ENCODE results near the gene SERPINA4. TPM values are rescaled to one million over a fixed set of nuclear protein-coding genes. Genes with fewer than 3 reads are reported as not detected.

SERPINA4 gene
- total and polyA plus RNA-seq, 2 of the 8 experiments (the other 6 are each of a cell fraction or from before 2014, with no cell fraction given), result not detected

DNA sequence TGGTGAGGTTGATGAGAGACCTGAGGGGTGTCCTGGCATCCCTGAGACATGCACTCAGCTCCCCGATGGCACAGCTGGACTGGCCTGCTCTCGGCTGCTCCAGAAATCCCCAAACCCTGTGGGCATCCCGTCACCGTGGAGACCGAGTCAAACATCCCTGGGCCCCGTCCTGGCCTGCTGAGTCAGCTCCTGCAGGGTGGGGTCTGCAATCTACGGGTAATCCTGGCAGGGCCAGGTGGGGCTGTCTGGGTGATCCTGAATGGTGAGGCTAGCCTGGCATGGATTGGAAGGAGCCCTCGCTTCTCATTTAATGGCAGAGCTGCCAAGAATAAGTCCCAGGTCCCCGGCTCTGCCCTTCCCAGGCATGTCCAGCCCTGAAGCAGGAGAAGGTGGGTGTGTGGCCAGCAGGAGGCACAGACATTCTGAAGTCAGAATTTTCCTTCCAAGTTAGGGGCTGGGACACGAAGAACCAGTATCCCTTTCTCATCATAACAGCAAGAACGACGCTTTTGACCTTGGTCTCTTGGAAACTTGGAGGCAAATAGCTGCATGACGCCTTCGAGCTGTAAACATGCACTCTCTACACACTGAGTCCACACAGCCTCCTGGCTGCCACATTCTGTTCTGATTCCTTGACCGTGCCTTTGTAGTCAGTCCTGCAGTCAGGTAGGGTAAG is 17.7 kb upstream of the SERPINA4 start:
- WGBS, 2 experiments (ENCODE audit: extremely low coverage in 1 of 2, insufficient coverage in 1 of 2, insufficient read length in 1 of 2, insufficient replicate concordance in 2 of 2, low coverage in 1 of 2, low lambda C conversion rate in 2 of 2, missing lambda C conversion rate in 1 of 2), result 91% methylated on average over 14 of the region's 15 CpGs; no CpG with 5 or more reads in 1 of the 2 experiments
- no peaks in the 10 kb centered on the region for H4K20me1 ChIP-seq (replicated peaks in 1 of 2; ENCODE audit: control insufficient read depth in 1 of 2, insufficient read depth in 2 of 2, low read length in 2 of 2)
- H4K8ac ChIP-seq (ENCODE audit: extremely low read depth, insufficient read depth, low read length), result no peak overlapping the region
- no peaks in the 10 kb centered on the region for H3K79me1 ChIP-seq (ENCODE audit: low read depth, low read length)
- H3K9me3 ChIP-seq (ENCODE audit: insufficient read depth in 2 of 2, low read depth in 1 of 2, low read length in 1 of 2), result no peaks in the 10 kb centered on the region
- DNase-seq (ENCODE audit: low read depth in 1 of 2, low spot score in 2 of 2) (no peak), FAIRE-seq (no peak)
- no peak overlapping the region for H3K56ac ChIP-seq (replicated peaks; ENCODE audit: insufficient read length, low read depth, low read length)
- H4K5ac ChIP-seq (ENCODE audit: insufficient read length, low read depth, low read length), result no peak overlapping the region
- H3K4me3 ChIP-seq (ENCODE audit: extremely low read depth in 1 of 4, insufficient read depth in 2 of 4, low read depth in 3 of 4, low read length in 4 of 4), result no peak overlapping the region
- no peaks in the 10 kb centered on the region for H3K79me2 ChIP-seq (ENCODE audit: control insufficient read depth in 1 of 2, insufficient read depth in 2 of 2, low read length in 2 of 2)
- H2AK5ac ChIP-seq (ENCODE audit: low read depth, low read length), result no peak overlapping the region
- no peak overlapping the region for H3K9ac ChIP-seq (replicated peaks in 1 of 4; ENCODE audit: extremely low read depth in 1 of 4, low read depth in 3 of 4, low read length in 3 of 4)
- no peak overlapping the region for H3K23ac ChIP-seq (ENCODE audit: insufficient read length)
- no peak overlapping the region for H2BK120ac ChIP-seq (replicated peaks; ENCODE audit: low read depth, low read length)
- H3K23me2 ChIP-seq (ENCODE audit: low read depth, low read length), result no peaks in the 10 kb centered on the region
- no peak overlapping the region for H2BK15ac ChIP-seq (ENCODE audit: low read length)
- no peaks in the 10 kb centered on the region for H3K27me3 ChIP-seq (replicated peaks in 1 of 4; ENCODE audit: control insufficient read depth in 3 of 4, extremely low read depth in 1 of 4, insufficient read depth in 3 of 4, low read length in 3 of 4)
- 0 out of 2 replicates have a peak overlapping the region, but pooled peaks have one; percentile 4 for H2BK5ac ChIP-seq (ENCODE audit: low read depth, low read length)
- H3K18ac ChIP-seq (ENCODE audit: extremely low read depth, low read length), result peak overlapping the region; percentile 40
- ChIA-PET CTCF (ENCODE audit: partially characterized antibody) (interaction anchor here (1.0 to 7.8 kb wide), 8 partner anchors 41 to 194 kb away, joined by 3 to 56 read pairs (median 4); no protein-coding TSS in a partner anchor), POLR2A (ENCODE audit: partially characterized antibody) (no interaction called here)
- H3K4ac ChIP-seq (replicated peaks; ENCODE audit: insufficient read length, low read depth, low read length), result no peak overlapping the region
- peak; percentile 32; the same call in 1 of the 2 replicates for TF ChIP-seq MAFK (IDR thresholded peaks at IDR 0.05; ENCODE audit: low read depth, low read length)
- no peak for TF ChIP-seq EZH2 (IDR thresholded peaks at IDR 0.05; ENCODE audit: low read depth, low read length, severe bottlenecking)
- H3K27ac ChIP-seq (ENCODE audit: low read depth, low read length), result no peak overlapping the region
- no peak overlapping the region for H3K4me2 ChIP-seq (ENCODE audit: insufficient read depth in 1 of 2, low read depth in 2 of 2, low read length in 2 of 2)
- no peak overlapping the region for H2BK12ac ChIP-seq (ENCODE audit: low read depth, low read length)
- no peaks in the 10 kb centered on the region for H3K36me3 ChIP-seq (ENCODE audit: control insufficient read depth in 2 of 4, insufficient read depth in 4 of 4, low read length in 3 of 4)
- peak overlapping the region; percentile 24; the same call in 1 of the 2 replicates for H2BK20ac ChIP-seq (ENCODE audit: low read length)
- peak overlapping the region; percentile 31; the same call in 1 of the 2 replicates for H2AFZ ChIP-seq (ENCODE audit: low read length)
- H3K14ac ChIP-seq (ENCODE audit: insufficient read length), result no peak overlapping the region
- no peak overlapping the region for H4K91ac ChIP-seq (replicated peaks; ENCODE audit: insufficient read length, low read length)
- H3K4me1 ChIP-seq (replicated peaks in 1 of 4; ENCODE audit: control insufficient read depth in 3 of 4, insufficient read depth in 4 of 4, low read length in 3 of 4), result peaks cover 0 to 10% (median 7%) of the 10 kb centered on the region in 4 experiments; a peak in 5 of 7 replicates

All from H1 (cell line).